Stimulated activated CD8-positive, alpha-beta memory T cell treated with anti-CD3 and anti-CD28 coated beads, Interleukin-4, amount 100 ng/mL, for 48 hours (primary cell): ENCODE data around the gene CRYBB1.
A peak's percentile ranks its signal among the peaks of the same experiment; 100 is the strongest.

Experiments used
- DNase-seq: peaks from one replicate; pipeline ENCODE4 v3.0.0-alpha.2; 2020

Gene CRYBB1

GRCh38 chr22:26617271-26618199, at the start of gene CRYBB1:
Gene CRYBB1, minus strand, starts transcription at chr22:26618027. Its CDS starts 1,708 bp downstream, at chr22:26616319.
- DNase-seq, result no peak

GRCh38 chr22:26667140-26667539, 49.3 kb upstream of the CRYBB1 start:
- DNase-seq, result no peak

GRCh38 chr22:26665813-26666231, 48.0 kb upstream of the CRYBB1 start:
- no peak for DNase-seq

GRCh38 chr22:26663374-26663923, 45.6 kb upstream of the CRYBB1 start:
- no peak for DNase-seq

GRCh38 chr22:26662160-26662559, 44.3 kb upstream of the CRYBB1 start:
- no peak for DNase-seq

GRCh38 chr22:26660961-26661578, 43.2 kb upstream of the CRYBB1 start:
- DNase-seq, result no peak

GRCh38 chr22:26660356-26660755, 42.5 kb upstream of the CRYBB1 start:
- no peak for DNase-seq

- peak; percentile 89 for DNase-seq
Measured at GRCh38 chr22:26658671-26659478, 41.0 kb upstream of the CRYBB1 start.

- no peak for DNase-seq
Measured at GRCh38 chr22:26658161-26658560, 40.3 kb upstream of the CRYBB1 start.

- DNase-seq, result peak; percentile 79
Measured at GRCh38 chr22:26656891-26657851, 39.3 kb upstream of the CRYBB1 start, which contains the start of gene MIAT. Gene MIAT, plus strand, starts transcription at chr22:26657588.

GRCh38 chr22:26651815-26652214, 34.0 kb upstream of the CRYBB1 start:
- no peak for DNase-seq

- no peak for DNase-seq
Measured at GRCh38 chr22:26650722-26651421, 33.0 kb upstream of the CRYBB1 start.

GRCh38 chr22:26648528-26649388, 30.9 kb upstream of the CRYBB1 start:
- DNase-seq, result no peak

GRCh38 chr22:26648011-26648497, 30.2 kb upstream of the CRYBB1 start:
- peak; percentile 65 for DNase-seq

- no peak for DNase-seq
Measured at GRCh38 chr22:26646158-26646557, 28.3 kb upstream of the CRYBB1 start.

GRCh38 chr22:26643418-26644100, 25.7 kb upstream of the CRYBB1 start:
- DNase-seq, result no peak

- peak; percentile 89 for DNase-seq
Measured at GRCh38 chr22:26642465-26643417, 24.9 kb upstream of the CRYBB1 start.

- DNase-seq, result no peak
Measured at GRCh38 chr22:26636296-26636695, 18.5 kb upstream of the CRYBB1 start.
